GM23338 (cell line): ENCODE measurements around the gene BRK1. TPM values are rescaled to one million over a fixed set of nuclear protein-coding genes. Genes with fewer than 3 reads are reported as not detected.
A peak's percentile ranks its signal among the peaks of the same experiment; 100 is the strongest.

ENCODE experiments used
- ATAC-seq: fragments of 200-7000 bp; cut with Tn5 transposase; 3 replicates; pipeline ENCODE4 v1.9.1; 2020
- DNase-seq: peaks from one replicate; pipeline ENCODE4 v3.0.0-alpha.2; 2015; ENCODE audit warnings: low spot score
- H2AFZ ChIP-seq: fragments of 200-600 bp; sonication (generic); 2 replicates; pipeline ENCODE4 v1.8.0; 2016; ENCODE audit warnings: antibody characterized with exemption, mild to moderate bottlenecking, moderate library complexity
- H3F3A ChIP-seq: fragments of 200-600 bp; sonication (generic); replicated peaks from 2 replicates; pipeline ENCODE4 v1.8.0; 2017; ENCODE audit warnings: antibody characterized with exemption, mixed run types, low read depth
- H3K27ac ChIP-seq: fragments of 200-600 bp; sonication (generic); 2 replicates; pipeline ENCODE4 v1.6.1; 2016; ENCODE audit warnings: low read depth
- H3K27me3 ChIP-seq: fragments of 200-600 bp; sonication (generic); 2 replicates; pipeline ENCODE4 v1.8.0; 2016; ENCODE audit warnings: mild to moderate bottlenecking, mixed run types, moderate library complexity; ENCODE audit not compliant: insufficient read depth
- H3K36me3 ChIP-seq: fragments of 200-600 bp; sonication (generic); 2 replicates; pipeline ENCODE4 v1.8.0; 2016; ENCODE audit warnings: mild to moderate bottlenecking; ENCODE audit not compliant: insufficient read depth
- H3K4me1 ChIP-seq: fragments of 200-600 bp; sonication (generic); 2 replicates; pipeline ENCODE4 v1.8.0; 2016; ENCODE audit warnings: mild to moderate bottlenecking, moderate library complexity; ENCODE audit not compliant: insufficient read depth
- H3K4me2 ChIP-seq: fragments of 200-600 bp; sonication (generic); 2 replicates; pipeline ENCODE4 v1.7.1; 2017; ENCODE audit warnings: mixed run types
- H3K4me3 ChIP-seq: fragments of 200-600 bp; sonication (generic); 2 replicates; pipeline ENCODE4 v1.6.1; 2016; ENCODE audit warnings: mixed run types
- H3K79me2 ChIP-seq: fragments of 200-600 bp; sonication (generic); replicated peaks from 2 replicates; pipeline ENCODE4 v1.8.0; 2017; ENCODE audit warnings: mild to moderate bottlenecking; ENCODE audit not compliant: insufficient read depth
- H3K9me2 ChIP-seq: fragments of 200-600 bp; sonication (generic); 2 replicates; pipeline ENCODE4 v1.8.0; 2017; ENCODE audit not compliant: insufficient read depth
- H4K20me1 ChIP-seq: fragments of 200-600 bp; sonication (generic); replicated peaks from 2 replicates; pipeline ENCODE4 v1.8.0; 2017; ENCODE audit warnings: mild to moderate bottlenecking; ENCODE audit not compliant: insufficient read depth
- H3K27ac Mint-ChIP-seq: 2 replicates; pipeline ENCODE4 v1.8.0; 2020; ENCODE audit warnings: inconsistent platforms, mild to moderate bottlenecking, moderate library complexity, mixed read lengths
- H3K27me3 Mint-ChIP-seq: 3 replicates; pipeline ENCODE4 v1.8.0; 2022; ENCODE audit warnings: low read depth, mild to moderate bottlenecking, moderate library complexity, mixed read lengths, inconsistent platforms; ENCODE audit not compliant: insufficient read depth, poor library complexity
- H3K36me3 Mint-ChIP-seq: 3 replicates; pipeline ENCODE4 v1.8.0; 2021; ENCODE audit warnings: low read depth, mild to moderate bottlenecking, inconsistent platforms, moderate library complexity, mixed read lengths
- H3K4me1 Mint-ChIP-seq: 3 replicates; pipeline ENCODE4 v1.8.0; 2020; ENCODE audit warnings: mild to moderate bottlenecking, inconsistent platforms, mixed read lengths
- H3K4me3 Mint-ChIP-seq: 3 replicates; pipeline ENCODE4 v1.8.0; 2021; ENCODE audit warnings: moderate library complexity, mild to moderate bottlenecking, inconsistent platforms, mixed read lengths
- H3K9me3 Mint-ChIP-seq: 3 replicates; pipeline ENCODE4 v1.8.0; 2020; ENCODE audit warnings: moderate library complexity, mild to moderate bottlenecking, inconsistent platforms, mixed read lengths
- EZH2 ChIP-seq: fragments of 200-600 bp; sonication (generic); IDR thresholded peaks from one replicate; pipeline ENCODE4 v1.8.0; 2017; ENCODE audit warnings: antibody characterized with exemption, mild to moderate bottlenecking, low read depth; ENCODE audit not compliant: unreplicated experiment
- JUNB ChIP-seq: IDR thresholded peaks from one replicate; pipeline ENCODE4 v1.6.1; 2016; ENCODE audit warnings: antibody characterized with exemption; ENCODE audit not compliant: unreplicated experiment
- NANOG ChIP-seq: IDR thresholded peaks from 2 replicates; pipeline ENCODE4 v1.6.1; 2016; ENCODE audit warnings: antibody characterized with exemption, borderline replicate concordance
- POLR2AphosphoS5 ChIP-seq: IDR thresholded peaks from 2 replicates; pipeline ENCODE4 v1.6.1; 2016; ENCODE audit warnings: antibody characterized with exemption, low read depth
- STAT1 ChIP-seq: IDR thresholded peaks from one replicate; pipeline ENCODE4 v1.6.1; 2016; ENCODE audit warnings: antibody characterized with exemption; ENCODE audit not compliant: unreplicated experiment
- ZNF331 ChIP-seq: fragments of 250-450 bp; sonication (Bioruptor Pico); IDR thresholded peaks from 2 replicates; pipeline ENCODE4 v1.5.0; 2020; ENCODE audit warnings: low read depth, mild to moderate bottlenecking, moderate library complexity
- polyA plus RNA-seq: library from polyadenylated mRNA; unstranded; fragments of >200 nt; fragmentation: Nextera tagmentation; extraction: Ambion mirVana; gene quantifications from 2 replicates; pipeline ENCODE4 v1.2.1, GENCODE V29; 2016
- total RNA-seq: library from RNA; depleted of rRNA; stranded (reverse); fragments of >200 nt; shearing (Covaris generic); gene quantifications from 2 replicates; pipeline ENCODE4 v1.2.3, GENCODE V29; 2014
- TF ChIP-seq, protein P1 (sequence below): fragments of 250-450 bp; sonication (Bioruptor Pico); IDR thresholded peaks from 2 replicates; pipeline ENCODE4 v1.5.0; 2020; ENCODE audit warnings: mild to moderate bottlenecking, moderate library complexity
- TF ChIP-seq, protein P2 (sequence below), 2 experiments: fragments of 200-600 bp in 1 of 2; sonication (generic) in 1 of 2; conservative IDR thresholded peaks; 2 replicates each; pipeline versions ENCODE4 v1.5.1 to v1.6.1; 2016 to 2017; ENCODE audit warnings: antibody characterized with exemption in 2 of 2, low read depth in 2 of 2, mild to moderate bottlenecking in 2 of 2, moderate library complexity in 1 of 2

The BRK1 gene
- total and polyA plus RNA-seq, 2 experiments from 2014 or later: 130 to 165 TPM

DNA sequence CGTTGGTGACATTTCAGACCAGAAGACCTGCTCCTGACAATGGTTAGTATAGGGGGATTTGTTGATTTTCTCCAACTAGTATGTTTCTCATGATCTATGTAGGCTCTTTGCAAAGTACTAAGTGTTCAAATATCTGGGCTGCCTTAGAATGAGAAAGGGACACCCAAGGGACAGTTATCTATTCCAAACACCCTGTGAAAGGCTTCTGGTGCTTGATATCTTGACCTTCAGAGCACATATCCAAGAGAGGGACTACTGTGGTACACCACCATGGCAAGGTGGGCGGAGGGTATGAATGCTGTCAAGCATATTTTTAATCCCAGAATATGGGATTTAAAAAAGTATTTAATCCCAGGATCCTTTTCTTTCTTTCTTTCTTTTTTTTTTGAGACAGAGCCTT is 8.6 kb upstream of the BRK1 start (continued):
- TF ChIP-seq, protein P1, sequence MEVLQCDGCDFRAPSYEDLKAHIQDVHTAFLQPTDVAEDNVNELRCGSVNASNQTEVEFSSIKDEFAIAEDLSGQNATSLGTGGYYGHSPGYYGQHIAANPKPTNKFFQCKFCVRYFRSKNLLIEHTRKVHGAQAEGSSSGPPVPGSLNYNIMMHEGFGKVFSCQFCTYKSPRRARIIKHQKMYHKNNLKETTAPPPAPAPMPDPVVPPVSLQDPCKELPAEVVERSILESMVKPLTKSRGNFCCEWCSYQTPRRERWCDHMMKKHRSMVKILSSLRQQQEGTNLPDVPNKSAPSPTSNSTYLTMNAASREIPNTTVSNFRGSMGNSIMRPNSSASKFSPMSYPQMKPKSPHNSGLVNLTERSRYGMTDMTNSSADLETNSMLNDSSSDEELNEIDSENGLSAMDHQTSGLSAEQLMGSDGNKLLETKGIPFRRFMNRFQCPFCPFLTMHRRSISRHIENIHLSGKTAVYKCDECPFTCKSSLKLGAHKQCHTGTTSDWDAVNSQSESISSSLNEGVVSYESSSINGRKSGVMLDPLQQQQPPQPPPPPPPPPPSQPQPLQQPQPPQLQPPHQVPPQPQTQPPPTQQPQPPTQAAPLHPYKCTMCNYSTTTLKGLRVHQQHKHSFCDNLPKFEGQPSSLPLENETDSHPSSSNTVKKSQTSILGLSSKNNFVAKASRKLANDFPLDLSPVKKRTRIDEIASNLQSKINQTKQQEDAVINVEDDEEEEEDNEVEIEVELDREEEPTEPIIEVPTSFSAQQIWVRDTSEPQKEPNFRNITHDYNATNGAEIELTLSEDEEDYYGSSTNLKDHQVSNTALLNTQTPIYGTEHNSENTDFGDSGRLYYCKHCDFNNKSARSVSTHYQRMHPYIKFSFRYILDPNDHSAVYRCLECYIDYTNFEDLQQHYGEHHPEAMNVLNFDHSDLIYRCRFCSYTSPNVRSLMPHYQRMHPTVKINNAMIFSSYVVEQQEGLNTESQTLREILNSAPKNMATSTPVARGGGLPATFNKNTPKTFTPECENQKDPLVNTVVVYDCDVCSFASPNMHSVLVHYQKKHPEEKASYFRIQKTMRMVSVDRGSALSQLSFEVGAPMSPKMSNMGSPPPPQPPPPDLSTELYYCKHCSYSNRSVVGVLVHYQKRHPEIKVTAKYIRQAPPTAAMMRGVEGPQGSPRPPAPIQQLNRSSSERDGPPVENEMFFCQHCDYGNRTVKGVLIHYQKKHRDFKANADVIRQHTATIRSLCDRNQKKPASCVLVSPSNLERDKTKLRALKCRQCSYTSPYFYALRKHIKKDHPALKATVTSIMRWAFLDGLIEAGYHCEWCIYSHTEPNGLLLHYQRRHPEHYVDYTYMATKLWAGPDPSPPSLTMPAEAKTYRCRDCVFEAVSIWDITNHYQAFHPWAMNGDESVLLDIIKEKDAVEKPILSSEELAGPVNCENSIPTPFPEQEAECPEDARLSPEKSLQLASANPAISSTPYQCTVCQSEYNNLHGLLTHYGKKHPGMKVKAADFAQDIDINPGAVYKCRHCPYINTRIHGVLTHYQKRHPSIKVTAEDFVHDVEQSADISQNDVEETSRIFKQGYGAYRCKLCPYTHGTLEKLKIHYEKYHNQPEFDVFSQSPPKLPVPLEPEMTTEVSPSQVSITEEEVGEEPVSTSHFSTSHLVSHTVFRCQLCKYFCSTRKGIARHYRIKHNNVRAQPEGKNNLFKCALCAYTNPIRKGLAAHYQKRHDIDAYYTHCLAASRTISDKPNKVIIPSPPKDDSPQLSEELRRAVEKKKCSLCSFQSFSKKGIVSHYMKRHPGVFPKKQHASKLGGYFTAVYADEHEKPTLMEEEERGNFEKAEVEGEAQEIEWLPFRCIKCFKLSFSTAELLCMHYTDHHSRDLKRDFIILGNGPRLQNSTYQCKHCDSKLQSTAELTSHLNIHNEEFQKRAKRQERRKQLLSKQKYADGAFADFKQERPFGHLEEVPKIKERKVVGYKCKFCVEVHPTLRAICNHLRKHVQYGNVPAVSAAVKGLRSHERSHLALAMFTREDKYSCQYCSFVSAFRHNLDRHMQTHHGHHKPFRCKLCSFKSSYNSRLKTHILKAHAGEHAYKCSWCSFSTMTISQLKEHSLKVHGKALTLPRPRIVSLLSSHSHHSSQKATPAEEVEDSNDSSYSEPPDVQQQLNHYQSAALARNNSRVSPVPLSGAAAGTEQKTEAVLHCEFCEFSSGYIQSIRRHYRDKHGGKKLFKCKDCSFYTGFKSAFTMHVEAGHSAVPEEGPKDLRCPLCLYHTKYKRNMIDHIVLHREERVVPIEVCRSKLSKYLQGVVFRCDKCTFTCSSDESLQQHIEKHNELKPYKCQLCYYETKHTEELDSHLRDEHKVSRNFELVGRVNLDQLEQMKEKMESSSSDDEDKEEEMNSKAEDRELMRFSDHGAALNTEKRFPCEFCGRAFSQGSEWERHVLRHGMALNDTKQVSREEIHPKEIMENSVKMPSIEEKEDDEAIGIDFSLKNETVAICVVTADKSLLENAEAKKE (CRISPR knock-in tag): no peak
- TF ChIP-seq NANOG (no peak), JUNB (no peak), EZH2 (no peak), STAT1 (no peak), ZNF331 (CRISPR knock-in tag) (no peak), POLR2AphosphoS5 (no peak)
- TF ChIP-seq, protein P2, sequence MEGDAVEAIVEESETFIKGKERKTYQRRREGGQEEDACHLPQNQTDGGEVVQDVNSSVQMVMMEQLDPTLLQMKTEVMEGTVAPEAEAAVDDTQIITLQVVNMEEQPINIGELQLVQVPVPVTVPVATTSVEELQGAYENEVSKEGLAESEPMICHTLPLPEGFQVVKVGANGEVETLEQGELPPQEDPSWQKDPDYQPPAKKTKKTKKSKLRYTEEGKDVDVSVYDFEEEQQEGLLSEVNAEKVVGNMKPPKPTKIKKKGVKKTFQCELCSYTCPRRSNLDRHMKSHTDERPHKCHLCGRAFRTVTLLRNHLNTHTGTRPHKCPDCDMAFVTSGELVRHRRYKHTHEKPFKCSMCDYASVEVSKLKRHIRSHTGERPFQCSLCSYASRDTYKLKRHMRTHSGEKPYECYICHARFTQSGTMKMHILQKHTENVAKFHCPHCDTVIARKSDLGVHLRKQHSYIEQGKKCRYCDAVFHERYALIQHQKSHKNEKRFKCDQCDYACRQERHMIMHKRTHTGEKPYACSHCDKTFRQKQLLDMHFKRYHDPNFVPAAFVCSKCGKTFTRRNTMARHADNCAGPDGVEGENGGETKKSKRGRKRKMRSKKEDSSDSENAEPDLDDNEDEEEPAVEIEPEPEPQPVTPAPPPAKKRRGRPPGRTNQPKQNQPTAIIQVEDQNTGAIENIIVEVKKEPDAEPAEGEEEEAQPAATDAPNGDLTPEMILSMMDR (conservative IDR thresholded peaks at IDR 0.05; ENCODE audit: low read depth in 2 of 2): no peak

DNA sequence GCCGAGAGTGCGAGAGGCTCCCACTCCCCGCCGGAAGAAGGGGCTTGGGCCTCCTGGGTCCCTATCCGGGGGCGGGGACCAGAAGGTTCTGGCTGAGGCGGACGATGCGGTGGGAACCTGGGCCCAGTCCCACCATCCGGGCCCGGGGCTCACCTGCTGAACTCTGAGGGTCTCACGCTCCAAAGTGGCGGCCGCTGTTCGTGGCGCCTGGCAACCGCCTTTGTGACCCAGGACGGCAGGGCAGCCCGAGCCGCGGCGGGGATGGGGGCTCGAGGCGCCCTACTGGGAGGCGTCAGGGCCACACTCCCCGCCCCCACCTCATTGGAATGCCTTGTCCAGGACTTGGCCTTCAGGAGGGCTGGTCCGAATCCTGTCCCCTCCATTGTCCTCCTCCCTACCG is 7.4 kb upstream of the BRK1 start, which contains the start of gene FANCD2OS:
FANCD2OS (minus strand) TSS at position 165 of the 400 bp plus-strand sequence. CDS start 3,481 bp downstream, outside the sequence.
- peak; percentile 7 for DNase-seq
- ATAC-seq: peak; percentile 54
- H3K9me2 ChIP-seq: no peaks in the 10 kb centered on the region
- no peaks in the 10 kb centered on the region for H3K4me1 ChIP-seq
- no peaks in the 10 kb centered on the region for H3K27me3 Mint-ChIP-seq
- H3K4me1 Mint-ChIP-seq: no peaks in the 10 kb centered on the region
- no peaks in the 10 kb centered on the region for H3K9me3 Mint-ChIP-seq
- no peak within 1 kb of the TSS for H2AFZ ChIP-seq
- H3K27me3 ChIP-seq: no peaks in the 10 kb centered on the region
- no peaks in the 10 kb centered on the region for H3K36me3 ChIP-seq
- H4K20me1 ChIP-seq: no peaks in the 10 kb centered on the region
- H3K36me3 Mint-ChIP-seq: no peaks in the 10 kb centered on the region
- H3K27ac Mint-ChIP-seq: no peak within 1 kb of the TSS
- H3K4me3 ChIP-seq: no peak within 1 kb of the TSS
- no peaks in the 10 kb centered on the region for H3K79me2 ChIP-seq
- no peak within 1 kb of the TSS for H3K4me2 ChIP-seq
- H3K4me3 Mint-ChIP-seq: no peak within 1 kb of the TSS
- no peak within 1 kb of the TSS for H3K27ac ChIP-seq
- H3F3A ChIP-seq: no peaks in the 10 kb centered on the region
- no peak for TF ChIP-seq POLR2AphosphoS5
- no peak for TF ChIP-seq STAT1
- TF ChIP-seq, protein P1 (CRISPR knock-in tag): no peak
